Putamen (tissue), 1 donor: ENCODE data around the gene PPP1R14B.

ENCODE experiments used
- DNase-seq: peaks from one replicate; pipeline ENCODE4 v3.0.0-alpha.2; 2016; ENCODE audit warnings: low spot score

PPP1R14B gene

GRCh38 chr11:64245797-64246620 lies 734 bp downstream of the PPP1R14B start:
- DNase-seq, result no peak

DNA sequence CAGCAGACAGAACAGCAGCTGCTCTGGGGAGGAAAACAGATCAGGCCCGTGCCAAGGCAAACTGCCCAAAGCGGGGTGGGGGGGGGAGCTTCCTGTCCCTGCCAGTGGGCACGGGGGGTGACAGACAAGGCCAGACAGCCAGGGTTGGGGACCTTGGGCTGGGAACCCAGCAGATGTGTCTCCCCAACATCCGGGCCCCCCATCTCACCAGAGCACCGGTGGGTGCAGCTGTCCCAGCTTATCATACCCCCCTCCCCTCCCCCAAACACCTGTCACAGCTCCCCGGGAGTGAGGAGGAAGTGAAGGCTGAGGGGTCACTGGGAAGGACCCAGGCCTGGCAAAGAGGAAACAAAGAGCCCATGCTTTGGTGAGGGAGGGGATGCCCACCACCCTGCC lies 1.3 kb downstream of the PPP1R14B start:
- no peak for DNase-seq

GRCh38 chr11:64244966-64245365 lies 1.8 kb downstream of the PPP1R14B start:
- no peak for DNase-seq

DNA sequence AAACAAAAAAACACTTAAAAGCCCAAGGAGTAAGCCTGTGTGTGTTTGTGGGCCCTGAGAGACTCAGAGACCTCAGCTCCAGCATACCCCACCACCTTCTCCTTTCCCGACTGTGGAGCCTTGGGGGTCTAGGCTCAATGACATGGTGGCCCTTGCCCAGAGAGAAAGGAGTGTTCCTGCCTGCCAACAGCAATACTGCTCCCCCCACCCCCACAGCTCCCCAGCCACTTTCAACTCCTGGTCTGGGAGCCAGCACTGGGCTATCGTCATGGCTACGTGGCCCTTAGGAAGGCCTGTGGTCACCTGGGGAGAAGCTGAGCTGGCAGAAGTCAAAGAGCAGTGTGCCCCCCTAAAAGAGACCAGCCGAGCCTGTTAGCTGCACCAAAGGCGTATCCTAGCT lies 2.6 kb downstream of the PPP1R14B start:
- DNase-seq, result no peak

DNA sequence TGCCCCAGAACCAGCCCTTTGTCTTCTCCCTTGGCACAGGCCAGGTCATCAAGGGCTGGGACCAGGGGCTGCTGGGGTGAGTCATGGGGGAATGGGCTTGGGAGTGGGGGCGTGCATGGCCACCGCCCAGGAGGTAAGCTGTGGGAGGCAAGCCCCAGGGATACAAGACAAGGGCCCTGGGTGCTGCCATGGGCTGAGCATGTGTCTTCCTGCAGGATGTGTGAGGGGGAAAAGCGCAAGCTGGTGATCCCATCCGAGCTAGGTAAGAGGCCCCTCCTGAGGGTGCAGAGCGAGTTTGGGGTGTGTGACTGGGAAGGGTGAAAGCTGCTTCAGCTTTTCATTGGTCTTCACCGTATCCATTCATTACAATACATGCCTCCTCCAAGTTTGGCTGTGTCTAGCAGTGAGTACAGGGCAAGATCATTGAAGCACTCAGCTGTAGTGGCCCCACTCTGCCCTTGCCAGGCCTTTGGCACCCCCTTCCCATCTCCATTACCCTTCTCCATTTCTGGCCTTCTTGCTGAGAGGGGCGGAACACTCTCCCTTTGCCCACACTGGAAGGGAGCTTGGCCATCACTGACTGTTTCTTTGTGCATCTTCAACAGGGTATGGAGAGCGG lies 3.4 kb downstream of the PPP1R14B start:
- DNase-seq, result no peak

- no peak for DNase-seq
Observed at GRCh38 chr11:64241491-64242374, 5.0 kb downstream of the PPP1R14B start.

DNA sequence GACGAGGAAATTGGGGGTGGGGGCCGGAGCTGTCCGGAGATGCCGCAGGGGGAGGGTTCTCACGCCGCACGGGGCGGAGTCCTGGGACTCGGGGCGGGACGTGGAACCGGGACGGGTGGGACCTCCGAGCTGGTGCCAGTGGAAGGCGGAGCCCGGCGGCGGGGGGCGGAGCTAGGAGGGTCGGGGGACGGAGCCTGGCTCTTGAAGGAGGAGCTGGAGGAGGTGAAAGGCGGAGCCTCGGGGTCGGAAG lies 5.6 kb downstream of the PPP1R14B start:
- peak; percentile 100 for DNase-seq

GRCh38 chr11:64240435-64241240 lies 6.1 kb downstream of the PPP1R14B start, which contains the start of gene FKBP2:
Gene FKBP2, plus strand, starts transcription at chr11:64241095. Its CDS starts 1,293 bp downstream, at chr11:64242388.
- peak; percentile 97 for DNase-seq

DNA sequence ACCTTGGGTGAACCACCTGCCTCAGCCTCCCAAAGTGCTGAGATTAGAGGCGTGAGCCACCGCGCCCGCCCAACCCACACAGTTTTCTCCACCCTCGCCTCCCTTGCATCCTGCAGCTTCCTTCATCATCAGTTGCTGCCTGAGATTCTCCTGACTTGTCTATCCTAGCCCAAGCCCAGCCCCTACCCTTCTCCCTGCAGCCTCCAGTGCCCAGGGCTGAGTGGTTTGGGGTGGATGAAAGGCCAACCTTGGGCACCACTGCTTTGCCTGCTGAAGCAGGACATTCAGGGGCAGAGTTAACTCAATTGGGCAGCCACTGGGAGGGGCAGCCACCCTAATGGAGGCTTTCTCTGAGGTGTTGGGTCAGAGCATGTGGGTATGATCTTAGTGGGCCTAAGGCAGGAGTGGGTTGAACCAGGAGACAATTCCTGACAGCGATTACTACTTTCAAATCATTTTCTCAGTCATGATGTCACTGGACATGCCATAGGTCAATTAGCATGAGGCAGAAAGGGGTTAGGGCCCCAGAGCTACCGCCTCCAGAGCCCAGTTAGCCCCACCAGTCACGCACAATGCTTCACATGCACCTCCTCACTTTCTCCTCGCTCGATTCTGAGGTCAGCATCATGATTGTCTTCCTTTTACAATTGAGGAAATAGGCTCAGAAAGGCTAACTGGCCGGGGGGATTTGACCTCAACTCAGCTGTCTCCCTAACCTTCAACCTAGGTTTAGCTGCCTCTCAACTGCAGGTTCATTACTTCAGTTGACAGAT lies 6.9 kb downstream of the PPP1R14B start:
- no peak for DNase-seq

GRCh38 chr11:64238999-64239398 lies 7.7 kb downstream of the PPP1R14B start:
- DNase-seq, result no peak

- DNase-seq, result no peak
Observed at GRCh38 chr11:64238076-64238475, 8.7 kb downstream of the PPP1R14B start.

DNA sequence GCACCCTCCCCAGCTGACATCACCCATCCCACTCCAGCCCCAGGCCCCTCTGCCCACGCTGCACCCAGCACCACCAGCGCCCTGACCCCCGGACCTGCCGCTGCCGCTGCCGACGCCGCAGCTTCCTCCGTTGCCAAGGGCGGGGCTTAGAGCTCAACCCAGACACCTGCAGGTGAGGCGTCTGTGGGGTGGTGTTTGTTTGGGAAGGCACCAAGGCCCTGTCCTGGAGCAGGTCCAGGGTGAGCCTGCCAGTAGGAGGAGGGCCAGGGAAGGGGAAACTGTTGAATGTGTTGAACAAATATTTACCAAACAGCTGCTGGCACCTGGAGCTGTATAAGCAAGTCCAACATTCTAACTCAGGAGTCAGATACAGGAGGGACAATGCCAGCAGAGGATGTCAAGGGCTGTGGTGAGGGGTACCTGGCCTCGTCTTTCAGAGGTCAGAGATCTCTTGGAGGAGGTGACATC lies 9.2 kb downstream of the PPP1R14B start:
- no peak for DNase-seq

DNA sequence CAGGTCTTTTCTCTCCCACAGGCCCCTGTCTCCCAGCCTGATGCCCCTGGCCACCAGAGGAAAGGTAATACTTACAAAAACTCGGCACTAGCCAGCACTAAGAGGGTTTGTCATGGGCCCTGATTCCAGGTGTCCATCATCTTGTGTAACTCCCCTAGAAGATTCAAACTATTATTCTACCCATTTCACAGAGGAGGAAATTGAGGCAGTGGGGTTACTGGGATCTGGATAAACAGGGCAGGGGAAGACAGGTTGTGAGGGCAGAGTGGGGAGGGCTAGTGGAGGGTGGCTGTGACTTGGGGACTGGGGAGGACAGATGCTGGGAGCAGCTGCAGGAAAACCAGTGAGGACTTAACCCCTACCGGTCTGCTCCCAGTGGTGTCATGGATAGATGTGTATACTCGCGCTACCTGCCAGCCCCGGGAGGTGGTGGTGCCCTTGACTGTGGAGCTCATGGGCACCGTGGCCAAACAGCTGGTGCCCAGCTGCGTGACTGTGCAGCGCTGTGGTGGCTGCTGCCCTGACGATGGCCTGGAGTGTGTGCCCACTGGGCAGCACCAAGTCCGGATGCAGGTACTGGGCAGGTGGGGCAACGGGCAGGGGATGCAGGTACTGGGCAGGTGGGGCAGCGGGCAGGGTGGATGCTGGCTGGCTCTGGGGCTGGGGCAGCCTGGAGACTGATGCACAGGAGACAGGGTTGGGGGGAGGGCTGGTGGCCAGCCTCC lies 11.1 kb downstream of the PPP1R14B start:
- no peak for DNase-seq

DNA sequence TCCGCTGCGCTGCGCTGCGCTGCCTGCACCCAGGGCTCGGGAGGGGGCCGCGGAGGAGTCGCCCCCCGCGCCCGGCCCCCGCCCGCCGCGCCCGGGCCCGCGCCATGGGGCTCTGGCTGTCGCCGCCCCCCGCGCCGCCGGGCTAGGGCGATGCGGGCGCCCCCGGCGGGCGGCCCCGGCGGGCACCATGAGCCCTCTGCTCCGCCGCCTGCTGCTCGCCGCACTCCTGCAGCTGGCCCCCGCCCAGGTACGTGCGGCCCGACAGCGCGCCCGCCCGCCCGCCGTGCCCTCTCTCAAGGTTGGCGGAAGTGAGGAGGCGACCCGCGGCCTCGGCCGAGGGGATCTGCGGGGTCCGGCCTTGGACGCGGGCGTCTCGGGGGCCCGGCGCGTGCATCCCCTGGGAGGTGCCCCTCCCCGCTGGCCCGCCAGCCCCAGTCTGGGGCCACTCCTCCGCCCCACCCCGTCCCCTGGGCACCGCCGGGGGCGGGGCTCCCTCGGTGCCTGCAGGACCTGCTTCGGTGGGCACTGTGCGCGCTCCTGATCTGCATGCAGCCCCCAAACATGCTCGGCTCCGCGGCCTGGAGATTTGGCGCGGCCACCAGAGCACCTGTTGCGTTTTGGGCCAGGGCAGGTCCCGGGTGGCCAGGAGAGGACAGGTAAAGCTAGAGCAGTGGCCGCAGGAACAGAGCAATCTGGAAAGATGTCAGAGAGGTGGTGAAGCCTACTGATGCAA lies 11.9 kb downstream of the PPP1R14B start:
- no peak for DNase-seq

- peak; percentile 70 for DNase-seq
Observed at GRCh38 chr11:64233913-64234586, 12.7 kb downstream of the PPP1R14B start, which contains the start of gene VEGFB. Gene VEGFB, plus strand, starts transcription at chr11:64234584. Its CDS starts 250 bp downstream, at chr11:64234834.

- no peak for DNase-seq
Observed at GRCh38 chr11:64232967-64233315, 13.8 kb downstream of the PPP1R14B start.

DNA sequence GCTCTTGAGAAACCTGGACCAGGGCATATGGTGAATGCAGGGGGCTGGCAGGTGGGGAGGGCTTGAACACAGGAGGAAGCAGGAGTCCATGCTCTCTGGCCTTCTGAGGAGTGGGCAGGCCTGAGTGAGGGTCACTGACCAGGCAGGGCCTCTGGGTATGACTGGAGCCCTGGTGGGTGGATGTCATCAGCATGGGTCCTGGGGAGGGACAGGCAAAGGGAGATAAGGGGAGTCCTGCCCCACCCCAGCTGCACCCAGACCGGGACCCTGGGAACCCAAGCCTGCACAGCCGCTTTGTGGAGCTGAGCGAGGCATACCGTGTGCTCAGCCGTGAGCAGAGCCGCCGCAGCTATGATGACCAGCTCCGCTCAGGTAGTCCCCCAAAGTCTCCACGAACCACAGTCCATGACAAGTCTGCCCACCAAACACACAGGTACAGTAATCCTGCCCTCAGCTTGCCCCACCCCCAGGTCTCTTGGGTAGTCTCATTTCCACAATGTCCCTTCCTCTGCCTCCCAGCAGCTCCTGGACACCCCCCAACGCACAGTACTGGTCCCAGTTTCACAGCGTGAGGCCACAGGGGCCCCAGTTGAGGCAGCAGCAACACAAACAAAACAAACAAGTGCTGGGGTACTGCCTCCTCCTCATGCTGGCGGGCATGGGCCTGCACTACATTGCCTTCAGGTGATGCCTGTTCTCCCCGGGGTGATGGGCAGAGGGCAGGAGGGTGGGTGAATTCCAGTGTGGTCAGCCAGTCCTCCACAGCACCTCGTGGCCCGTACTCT lies 14.4 kb downstream of the PPP1R14B start:
- no peak for DNase-seq

DNA sequence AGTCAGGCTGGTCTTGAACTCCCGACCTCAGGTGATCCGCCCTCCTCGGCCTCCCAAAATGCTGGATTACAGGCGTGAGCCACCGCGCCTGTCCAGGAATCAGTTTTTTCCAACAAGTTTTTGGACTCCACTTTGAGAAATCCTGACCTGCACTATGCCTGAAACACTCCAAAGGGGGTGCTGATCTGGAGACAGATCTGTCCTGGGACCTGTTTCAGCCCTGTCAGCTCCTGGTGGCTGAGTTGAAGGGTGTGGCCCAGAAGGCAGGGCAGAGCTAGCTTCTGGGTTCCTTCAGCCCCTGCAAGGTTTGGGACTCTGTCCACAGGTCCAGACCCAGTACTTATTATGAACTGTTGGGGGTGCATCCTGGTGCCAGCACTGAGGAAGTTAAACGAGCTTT lies 15.2 kb downstream of the PPP1R14B start:
- no peak for DNase-seq
